ENCODE results near the gene ZNF622. TPM values are rescaled to one million over a fixed set of nuclear protein-coding genes. Genes with fewer than 3 reads are reported as not detected.
"Not testable (repeated sequence)": the region's sequence is repeated elsewhere in the genome, so short reads cannot be mapped to it uniquely, and the experiment has no call there.

Gene ZNF622
- total RNA-seq, 2 experiments from 2014 or later, result 36.0 to 38.1 TPM

DNA sequence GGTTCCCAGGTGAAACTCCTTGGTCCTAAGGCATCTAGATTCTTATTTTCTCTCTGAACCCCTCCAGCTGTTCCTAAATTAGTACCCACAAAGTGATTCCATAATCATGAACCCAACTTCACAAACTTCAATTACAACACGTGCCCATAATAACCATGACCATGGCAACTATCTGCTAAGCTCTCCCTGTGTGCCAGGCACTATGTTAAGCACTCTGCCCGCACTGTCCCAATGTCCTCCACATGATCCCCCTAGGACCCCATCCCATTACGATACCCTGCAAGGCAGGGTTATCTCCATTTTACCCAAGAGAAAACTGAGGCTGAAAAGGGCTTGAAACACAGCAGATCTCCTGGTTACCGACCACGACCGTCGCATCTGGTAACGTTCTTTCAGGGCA is 25.3 kb upstream of the ZNF622 start:
- DNase-seq, result no peak
- POLR2A ChIA-PET, result no interaction called here
- CTCF ChIA-PET, result interaction anchor here (1.6 kb wide), 1 partner anchor 135 kb away, joined by 3 read pairs; no protein-coding TSS in a partner anchor
- Mint-ChIP-seq H3K27ac (no peak overlapping the region), H3K4me1 (peaks cover 9% of the 10 kb centered on the region), H3K36me3 (ENCODE audit: low read depth) (peaks cover 8% of the 10 kb centered on the region), H3K27me3 (no peaks in the 10 kb centered on the region), H3K9me3 (peaks cover 7% of the 10 kb centered on the region), H3K4me3 (no peak overlapping the region)

DNA sequence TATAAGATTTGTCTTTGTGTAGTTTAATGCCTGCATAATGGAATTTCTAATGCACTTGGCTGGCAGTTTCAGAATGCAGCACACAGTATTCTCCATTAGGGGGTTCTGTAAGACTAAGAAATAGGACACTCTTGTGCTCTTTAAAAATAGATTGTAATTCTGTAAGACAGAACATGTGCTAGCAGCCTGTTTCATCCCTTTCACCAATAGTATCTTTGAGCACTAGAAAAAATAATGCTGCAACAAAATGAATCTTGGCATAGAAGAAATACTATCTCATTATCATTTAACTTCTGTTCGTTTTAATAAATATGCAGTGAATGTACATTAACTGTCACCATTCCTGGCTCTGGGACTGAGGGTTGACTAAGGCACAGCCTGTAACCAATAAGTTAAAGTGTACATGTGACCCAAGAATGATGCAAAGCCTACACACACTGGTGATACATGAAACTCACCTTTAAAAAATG is 23.8 kb upstream of the ZNF622 start:
- Mint-ChIP-seq H3K27me3 (no peaks in the 10 kb centered on the region), H3K36me3 (ENCODE audit: low read depth) (no peaks in the 10 kb centered on the region), H3K4me3 (no peak overlapping the region), H3K4me1 (peaks cover 9% of the 10 kb centered on the region), H3K27ac (no peak overlapping the region), H3K9me3 (no peaks in the 10 kb centered on the region)
- POLR2A ChIA-PET, result no interaction called here
- CTCF ChIA-PET, result interaction anchor here (1.6 kb wide), 1 partner anchor 137 kb away, joined by 3 read pairs; no protein-coding TSS in a partner anchor
- no peak for DNase-seq

- Mint-ChIP-seq H3K27me3 (no peaks in the 10 kb centered on the region), H3K4me3 (no peak overlapping the region), H3K9me3 (no peaks in the 10 kb centered on the region), H3K27ac (no peak overlapping the region), H3K4me1 (peaks cover 9% of the 10 kb centered on the region), H3K36me3 (ENCODE audit: low read depth) (no peaks in the 10 kb centered on the region)
- ChIA-PET POLR2A (no interaction called here), CTCF (no interaction called here)
- DNase-seq, result no peak
Observed at GRCh38 chr5:16487456-16487855, 21.9 kb upstream of the ZNF622 start.

GRCh38 chr5:16486711-16487111 is 21.1 kb upstream of the ZNF622 start:
- Mint-ChIP-seq H3K27me3 (no peaks in the 10 kb centered on the region), H3K36me3 (ENCODE audit: low read depth) (no peaks in the 10 kb centered on the region), H3K27ac (no peak overlapping the region), H3K9me3 (no peaks in the 10 kb centered on the region), H3K4me3 (no peak overlapping the region), H3K4me1 (peaks cover 9% of the 10 kb centered on the region)
- DNase-seq, result no peak
- ChIA-PET POLR2A (no interaction called here), CTCF (no interaction called here)

- no peaks in the 10 kb centered on the region for H3K36me3 Mint-ChIP-seq (ENCODE audit: low read depth)
- no peaks in the 10 kb centered on the region for H3K9me3 Mint-ChIP-seq
- no peaks in the 10 kb centered on the region for H3K27me3 Mint-ChIP-seq
- DNase-seq, result no peak
- no peak overlapping the region for H3K4me3 Mint-ChIP-seq
- POLR2A ChIA-PET, result no interaction called here
- peaks cover 9% of the 10 kb centered on the region for H3K4me1 Mint-ChIP-seq
- CTCF ChIA-PET, result interaction anchor here (0.6 kb wide), 1 partner anchor 17 kb away, joined by 3 read pairs; no protein-coding TSS in a partner anchor
- H3K27ac Mint-ChIP-seq, result no peak overlapping the region
Observed at GRCh38 chr5:16485656-16486055, 20.1 kb upstream of the ZNF622 start.

DNA sequence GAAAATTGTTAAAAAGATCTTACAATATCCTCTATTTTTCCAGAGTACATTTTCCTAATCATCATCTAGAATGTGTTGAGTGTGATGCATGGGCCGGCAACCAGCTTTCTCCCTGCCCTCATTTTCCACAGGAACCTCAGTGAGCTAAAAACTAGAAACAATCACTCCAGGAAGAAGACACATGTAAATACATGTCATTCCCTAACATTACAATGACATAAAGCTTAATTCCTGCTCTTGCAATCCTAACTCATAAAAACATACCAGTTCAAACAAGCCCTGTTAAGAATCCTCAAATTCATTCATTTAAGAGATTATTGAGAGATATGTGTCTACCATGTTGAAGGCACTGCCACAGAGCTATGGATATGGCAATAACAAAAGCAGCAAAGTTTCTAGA is 18.5 kb upstream of the ZNF622 start:
- no peak for DNase-seq
- POLR2A ChIA-PET, result no interaction called here

GRCh38 chr5:16483361-16483760 is 17.8 kb upstream of the ZNF622 start:
- DNase-seq, result no peak
- Mint-ChIP-seq H3K9me3 (no peaks in the 10 kb centered on the region), H3K27ac (no peak overlapping the region), H3K4me3 (no peak overlapping the region), H3K4me1 (peaks cover 9% of the 10 kb centered on the region), H3K36me3 (ENCODE audit: low read depth) (no peaks in the 10 kb centered on the region), H3K27me3 (no peaks in the 10 kb centered on the region)
- CTCF ChIA-PET, result no interaction called here
- POLR2A ChIA-PET, result interaction anchor here (1.0 kb wide), 1 partner anchor 10 kb away, joined by 3 read pairs; no protein-coding TSS in a partner anchor

More for the DNA sequence above, 18.5 kb upstream of the ZNF622 start:
- CTCF ChIA-PET, result no interaction called here
- H3K27ac Mint-ChIP-seq, result no peak overlapping the region
- no peaks in the 10 kb centered on the region for H3K36me3 Mint-ChIP-seq (ENCODE audit: low read depth)
- no peak overlapping the region for H3K4me3 Mint-ChIP-seq
- H3K27me3 Mint-ChIP-seq, result no peaks in the 10 kb centered on the region
- H3K9me3 Mint-ChIP-seq, result no peaks in the 10 kb centered on the region
- peaks cover 9% of the 10 kb centered on the region for H3K4me1 Mint-ChIP-seq

GRCh38 chr5:16482891-16483290 is 17.3 kb upstream of the ZNF622 start:
- H3K27ac Mint-ChIP-seq, result no peak overlapping the region
- CTCF ChIA-PET, result no interaction called here
- no peak for DNase-seq
- no peaks in the 10 kb centered on the region for H3K9me3 Mint-ChIP-seq
- H3K36me3 Mint-ChIP-seq (ENCODE audit: low read depth), result no peaks in the 10 kb centered on the region
- POLR2A ChIA-PET, result interaction anchor here (1.0 kb wide), 1 partner anchor 9 kb away, joined by 3 read pairs; no protein-coding TSS in a partner anchor
- H3K4me3 Mint-ChIP-seq, result no peak overlapping the region
- H3K4me1 Mint-ChIP-seq, result peaks cover 9% of the 10 kb centered on the region
- no peaks in the 10 kb centered on the region for H3K27me3 Mint-ChIP-seq

GRCh38 chr5:16480821-16481538 is 15.4 kb upstream of the ZNF622 start:
- no peaks in the 10 kb centered on the region for H3K9me3 Mint-ChIP-seq
- H3K4me1 Mint-ChIP-seq, result no peaks in the 10 kb centered on the region
- H3K4me3 Mint-ChIP-seq, result no peak overlapping the region
- no peak for DNase-seq
- ChIA-PET CTCF (interaction anchor here (0.6 kb wide), 1 partner anchor 26 kb away, joined by 3 read pairs; no protein-coding TSS in a partner anchor), POLR2A (no interaction called here)
- H3K27me3 Mint-ChIP-seq, result no peaks in the 10 kb centered on the region
- no peak overlapping the region for H3K27ac Mint-ChIP-seq
- H3K36me3 Mint-ChIP-seq (ENCODE audit: low read depth), result peaks cover 4% of the 10 kb centered on the region

DNA sequence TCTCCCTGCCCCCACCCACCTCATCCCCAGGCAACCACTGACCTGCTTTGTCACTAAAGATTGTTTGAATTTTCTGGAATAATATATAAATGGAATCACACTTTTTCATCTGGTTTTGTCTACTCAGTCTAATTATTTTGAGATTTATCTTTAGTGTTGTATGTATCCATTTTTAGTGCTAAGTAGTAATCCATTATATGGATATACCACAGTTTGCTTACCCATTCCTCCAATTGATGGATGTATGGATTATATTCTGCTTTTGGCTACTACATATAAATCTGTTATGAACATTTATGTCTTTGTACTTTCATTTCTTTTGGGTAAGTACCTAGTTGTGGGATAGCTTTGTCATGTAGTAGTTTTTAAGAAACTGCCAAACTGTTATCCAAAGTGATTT is 14.5 kb upstream of the ZNF622 start:
- H3K27ac Mint-ChIP-seq, result no peak overlapping the region
- ChIA-PET CTCF (interaction anchor here (0.6 kb wide), 1 partner anchor 26 kb away, joined by 3 read pairs; no protein-coding TSS in a partner anchor), POLR2A (no interaction called here)
- no peaks in the 10 kb centered on the region for H3K27me3 Mint-ChIP-seq
- H3K36me3 Mint-ChIP-seq (ENCODE audit: low read depth), result peaks cover 8% of the 10 kb centered on the region
- DNase-seq, result no peak
- H3K4me3 Mint-ChIP-seq, result no peak overlapping the region
- H3K4me1 Mint-ChIP-seq, result no peaks in the 10 kb centered on the region
- no peaks in the 10 kb centered on the region for H3K9me3 Mint-ChIP-seq

DNA sequence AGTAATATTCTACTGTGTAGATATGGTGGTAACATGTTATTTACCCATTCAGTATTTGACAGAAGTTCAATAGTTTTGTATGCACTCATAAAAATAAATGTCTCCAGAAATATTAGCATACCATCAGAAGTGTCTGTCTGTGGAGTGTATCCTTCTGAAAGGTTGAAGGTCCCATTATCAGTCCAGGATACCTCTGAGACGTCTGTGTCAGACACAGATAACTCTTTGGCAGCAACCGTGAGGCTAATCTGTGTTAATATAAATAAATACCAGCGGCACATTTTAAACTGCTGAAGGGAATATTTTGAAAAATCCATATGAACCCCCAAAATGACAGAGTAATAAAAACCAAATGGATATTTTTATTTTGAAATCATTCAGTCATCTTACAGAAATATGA is 11.9 kb upstream of the ZNF622 start:
- H3K27me3 Mint-ChIP-seq, result no peaks in the 10 kb centered on the region
- H3K36me3 Mint-ChIP-seq (ENCODE audit: low read depth), result peaks cover 14% of the 10 kb centered on the region
- CTCF ChIA-PET, result no interaction called here
- H3K4me3 Mint-ChIP-seq, result no peak overlapping the region
- POLR2A ChIA-PET, result no interaction called here
- H3K4me1 Mint-ChIP-seq, result no peaks in the 10 kb centered on the region
- H3K9me3 Mint-ChIP-seq, result no peaks in the 10 kb centered on the region
- no peak for DNase-seq
- H3K27ac Mint-ChIP-seq, result no peak overlapping the region

DNA sequence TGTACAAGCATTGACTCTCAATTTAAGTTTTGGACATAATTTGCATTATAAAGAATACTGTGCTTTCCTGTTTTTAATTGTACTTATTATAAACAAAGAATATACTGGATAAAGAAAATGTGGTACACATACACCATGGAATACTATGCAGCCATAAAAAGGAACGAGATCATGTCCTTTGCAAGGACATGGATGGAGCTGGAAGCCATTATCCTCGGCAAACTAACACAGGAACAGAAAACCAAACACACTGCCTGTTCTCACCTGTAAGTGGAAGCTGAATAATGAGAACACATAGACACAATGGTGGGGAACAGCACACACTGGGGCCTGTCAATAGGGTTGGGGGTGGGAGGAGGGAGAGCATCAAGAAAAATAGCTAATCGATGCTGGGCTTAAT is 10.8 kb upstream of the ZNF622 start:
- H3K27ac Mint-ChIP-seq, CTCF ChIA-PET, H3K27me3 Mint-ChIP-seq, DNase-seq, H3K4me3 Mint-ChIP-seq, H3K9me3 Mint-ChIP-seq, H3K4me1 Mint-ChIP-seq, POLR2A ChIA-PET: not testable (repeated sequence)
- H3K36me3 Mint-ChIP-seq (ENCODE audit: low read depth), result peaks cover 14% of the 10 kb centered on the region

- no peak overlapping the region for H3K4me3 Mint-ChIP-seq
- H3K27me3 Mint-ChIP-seq, result no peaks in the 10 kb centered on the region
- H3K27ac Mint-ChIP-seq, result no peak overlapping the region
- POLR2A ChIA-PET, result no interaction called here
- H3K36me3 Mint-ChIP-seq (ENCODE audit: low read depth), result peaks cover 23% of the 10 kb centered on the region
- peaks cover 28% of the 10 kb centered on the region for H3K4me1 Mint-ChIP-seq
- H3K9me3 Mint-ChIP-seq, result no peaks in the 10 kb centered on the region
- DNase-seq, result no peak
- CTCF ChIA-PET, result interaction anchor here (0.5 to 5.7 kb wide), 2 partner anchors 15 to 22 kb away, joined by 3 to 30 read pairs; no protein-coding TSS in a partner anchor
Observed at GRCh38 chr5:16471387-16471786, 5.8 kb upstream of the ZNF622 start.

Data from activated CD4-positive, alpha-beta memory T cell treated with anti-CD3 and anti-CD28 coated beads, Interleukin-2, amount 10 ng/mL, durations not matched to agents 7 days and 5 days (primary cell).